Jurkat, Clone E6-1 (cell line): ENCODE measurements around the gene GALP.
"Not testable (repeated sequence)": the region's sequence is repeated elsewhere in the genome, so short reads cannot be mapped to it uniquely, and the experiment has no call there.

Experiments
- DNase-seq: peaks from one replicate; pipeline ENCODE4 v3.0.0-alpha.2; 2011; ENCODE audit warnings: low read depth, low spot score
- H3K4me3 ChIP-seq: 2 replicates; pipeline ENCODE4 v1.5.1; 2011; ENCODE audit warnings: mild to moderate bottlenecking, low read length, control low read depth, moderate library complexity

GALP gene

GRCh38 chr19:56174550-56174949, 1.3 kb upstream of the GALP start:
- no peak overlapping the region for H3K4me3 ChIP-seq

GRCh38 chr19:56176310-56176709, 502 bp downstream of the GALP start:
- not testable (repeated sequence) for H3K4me3 ChIP-seq, DNase-seq

More at GRCh38 chr19:56174550-56174949, 1.3 kb upstream of the GALP start:
- no peak for DNase-seq

- no peak for DNase-seq
- H3K4me3 ChIP-seq, result no peak overlapping the region
Measured at GRCh38 chr19:56176881-56177280, 1.1 kb downstream of the GALP start.

GRCh38 chr19:56177564-56178243, 1.9 kb downstream of the GALP start:
- DNase-seq, result no peak
- H3K4me3 ChIP-seq, result no peak overlapping the region

- no peak overlapping the region for H3K4me3 ChIP-seq
- no peak for DNase-seq
Measured at GRCh38 chr19:56189785-56190184, 14.0 kb downstream of the GALP start.

- no peak for DNase-seq
- no peak overlapping the region for H3K4me3 ChIP-seq
Measured at GRCh38 chr19:56191115-56191514, 15.3 kb downstream of the GALP start.

GRCh38 chr19:56191711-56192110, 15.9 kb downstream of the GALP start:
- DNase-seq, result no peak
- H3K4me3 ChIP-seq, result no peak overlapping the region

- no peak overlapping the region for H3K4me3 ChIP-seq
- DNase-seq, result no peak
Measured at GRCh38 chr19:56193981-56194640, 18.3 kb downstream of the GALP start.

GRCh38 chr19:56197646-56198045, 21.8 kb downstream of the GALP start, which contains the start of gene ZSCAN5B:
Gene ZSCAN5B, minus strand, starts transcription at chr19:56197783. Its CDS starts 4,731 bp downstream, at chr19:56193052.
- H3K4me3 ChIP-seq, DNase-seq: not testable (repeated sequence)

- no peak for DNase-seq
- H3K4me3 ChIP-seq, result no peak overlapping the region
Measured at GRCh38 chr19:56199687-56200086, 23.9 kb downstream of the GALP start.

GRCh38 chr19:56201973-56202372, 26.2 kb downstream of the GALP start, which contains the start of gene ZSCAN5C:
Gene ZSCAN5C, plus strand, starts transcription at chr19:56202273. Its CDS starts 3,641 bp downstream, at chr19:56205914.
- DNase-seq, result no peak
- no peak within 1 kb of the TSS for H3K4me3 ChIP-seq

- not testable (repeated sequence) for DNase-seq, H3K4me3 ChIP-seq
Measured at GRCh38 chr19:56207581-56207980, 31.8 kb downstream of the GALP start.

GRCh38 chr19:56209091-56209490, 33.3 kb downstream of the GALP start:
- no peak for DNase-seq
- H3K4me3 ChIP-seq, result no peak overlapping the region

- not testable (repeated sequence) for H3K4me3 ChIP-seq, DNase-seq
Measured at GRCh38 chr19:56210036-56210435, 34.2 kb downstream of the GALP start.

GRCh38 chr19:56211718-56212117, 35.9 kb downstream of the GALP start:
- no peak overlapping the region for H3K4me3 ChIP-seq
- DNase-seq, result no peak

- DNase-seq, result peak; percentile 28
- no peak overlapping the region for H3K4me3 ChIP-seq
Measured at GRCh38 chr19:56217039-56217949, 41.5 kb downstream of the GALP start.

GRCh38 chr19:56218961-56219360, 43.2 kb downstream of the GALP start:
- DNase-seq, result no peak
- H3K4me3 ChIP-seq, result no peak overlapping the region

- DNase-seq, H3K4me3 ChIP-seq: not testable (repeated sequence)
Measured at GRCh38 chr19:56221442-56221841, 45.6 kb downstream of the GALP start.

- DNase-seq, result no peak
- H3K4me3 ChIP-seq, result no peak overlapping the region
Measured at GRCh38 chr19:56221851-56222250, 46.0 kb downstream of the GALP start.

GRCh38 chr19:56222901-56223300, 47.1 kb downstream of the GALP start:
- DNase-seq, result no peak
- no peak overlapping the region for H3K4me3 ChIP-seq
